Gastrocnemius medialis (tissue), 4 donors: ENCODE data around the gene KDM5B.

Experiments used
- CTCF ChIP-seq, 5 experiments: fragments of 450-650 bp in 3 of 5; fragments of 200-600 bp in 2 of 5; sonication (generic) in 2 of 5; IDR thresholded peaks in 4 of 5; conservative IDR thresholded peaks in 1 of 5; 1 replicate in 4 of 5; 2 replicates in 1 of 5; pipeline ENCODE4 v1.5.1; 2016 to 2019; ENCODE audit warnings: antibody characterized with exemption in 5 of 5, mild to moderate bottlenecking in 3 of 5, moderate library complexity in 3 of 5
- POLR2A ChIP-seq, 2 donors: fragments of 450-650 bp; IDR thresholded peaks; one replicate each; pipeline ENCODE4 v1.6.1; 2017; ENCODE audit warnings: antibody characterized with exemption in 2 of 2, mild to moderate bottlenecking in 2 of 2, moderate library complexity in 2 of 2

GRCh38 chr1:202750024-202750423, 58.2 kb downstream of the KDM5B start:
- TF ChIP-seq POLR2A (IDR thresholded peaks at IDR 0.05) (no peak), CTCF (IDR thresholded peaks at IDR 0.05 in 4 of 5, conservative IDR thresholded peaks at IDR 0.05 in 1 of 5) (no peak)
